HG02571 (cell line): ENCODE measurements around the gene MGARP.

ENCODE experiments used
- ATAC-seq: cut with Tn5 transposase; IDR thresholded peaks from one replicate; pipeline ENCODE4 v1.9.1; 2021; ENCODE audit warnings: mild to moderate bottlenecking, moderate library complexity; ENCODE audit not compliant: unreplicated experiment

The MGARP gene

DNA sequence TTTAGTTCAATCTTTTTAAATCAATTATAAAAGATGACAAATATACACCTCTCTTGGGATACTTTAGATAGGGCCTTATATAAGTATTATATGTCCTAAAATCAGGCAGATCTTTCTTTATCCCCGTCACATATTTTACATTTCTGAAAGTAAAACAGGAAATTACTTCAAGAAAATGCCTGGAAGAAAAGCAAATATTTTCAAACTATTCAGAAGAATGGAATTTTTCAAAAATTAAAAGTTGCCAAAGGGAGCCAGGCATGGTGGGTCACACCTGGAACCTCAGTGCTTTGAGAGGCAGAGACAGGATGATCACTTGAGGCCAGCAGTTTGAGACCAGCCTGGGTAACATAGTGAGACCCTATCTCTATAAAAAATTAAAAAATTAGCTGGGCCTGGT lies 34.4 kb downstream of the MGARP start:
- ATAC-seq = no peak

GRCh38 chr4:139243448-139244365 lies 36.3 kb downstream of the MGARP start:
- ATAC-seq = no peak

GRCh38 chr4:139242511-139243051 lies 37.4 kb downstream of the MGARP start:
- no peak for ATAC-seq

- no peak for ATAC-seq
Measured at GRCh38 chr4:139241784-139242151, 38.3 kb downstream of the MGARP start.

- ATAC-seq = no peak
Measured at GRCh38 chr4:139241086-139241783, 38.8 kb downstream of the MGARP start.

DNA sequence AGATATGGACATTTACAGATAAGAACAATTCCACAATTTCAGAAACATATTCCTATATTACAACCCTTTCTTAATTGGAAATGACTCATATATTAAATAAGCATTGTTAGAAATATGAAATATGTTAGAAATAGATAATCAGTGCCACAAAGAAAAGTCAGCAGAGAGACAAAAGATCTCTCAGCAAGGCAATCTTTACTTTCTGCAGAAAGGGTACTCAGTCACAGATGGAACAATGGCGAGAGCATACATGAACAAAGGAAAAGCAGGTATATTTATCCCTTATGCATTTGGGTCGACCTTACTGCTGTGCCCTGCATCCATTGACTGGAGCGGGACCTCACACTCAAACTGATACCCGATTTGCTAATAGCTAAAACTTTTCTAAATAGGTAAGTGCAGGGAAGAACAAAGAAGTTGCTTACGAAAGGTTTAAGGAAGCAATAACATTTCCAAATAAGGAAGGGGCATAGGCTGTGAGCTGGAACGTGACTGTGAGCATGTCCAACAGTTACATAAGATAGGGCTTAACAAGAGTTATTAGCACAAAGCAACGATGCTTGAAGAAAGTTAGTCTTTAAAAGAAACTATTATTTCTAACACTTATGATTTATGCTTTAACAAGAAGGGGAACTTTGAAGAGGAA lies 40.8 kb downstream of the MGARP start:
- no peak for ATAC-seq

DNA sequence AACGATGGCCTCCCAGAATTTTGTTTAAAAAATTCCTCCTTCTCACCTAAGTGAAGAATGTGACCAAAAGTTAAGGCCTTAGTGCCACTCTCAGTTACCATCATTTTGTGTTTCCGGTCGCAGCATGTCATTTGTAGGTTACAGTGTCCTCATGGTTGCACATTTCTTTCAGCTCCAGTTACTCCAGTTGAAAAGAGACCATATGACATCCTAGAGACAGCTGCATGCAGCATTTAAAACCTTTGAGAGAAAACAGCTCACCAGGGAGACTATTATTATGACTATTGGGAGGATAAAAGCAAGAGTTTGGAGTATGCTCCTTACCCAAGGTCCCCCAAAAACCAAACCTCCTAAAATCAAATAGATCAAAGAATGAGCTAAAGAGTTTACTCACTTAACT lies 45.8 kb downstream of the MGARP start:
- ATAC-seq = no peak

DNA sequence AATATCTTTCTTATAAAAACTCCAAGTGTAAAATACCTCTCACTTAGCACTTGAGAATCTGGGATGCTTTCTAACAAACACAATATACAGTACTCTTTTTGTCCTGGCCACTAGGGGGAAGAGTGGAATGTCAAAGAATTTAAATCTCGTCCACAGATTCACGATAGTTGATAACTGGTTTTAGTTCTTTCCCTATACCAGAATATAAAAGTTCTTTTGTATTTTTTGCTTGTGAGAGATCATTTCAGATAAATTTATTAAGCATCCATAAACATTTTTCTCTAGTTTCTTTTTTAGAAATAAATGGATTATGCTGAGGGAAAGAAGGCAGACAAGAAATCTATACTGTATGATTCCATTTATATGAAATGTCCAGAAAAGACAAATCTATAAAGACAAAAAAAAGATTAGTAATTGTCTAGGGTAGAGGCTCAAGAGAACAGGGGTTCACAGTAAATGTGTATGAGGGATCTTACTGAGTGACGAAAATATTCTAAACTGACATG lies 50.4 kb downstream of the MGARP start:
- no peak for ATAC-seq

GRCh38 chr4:139227729-139228404 lies 52.2 kb downstream of the MGARP start:
- ATAC-seq = no peak

DNA sequence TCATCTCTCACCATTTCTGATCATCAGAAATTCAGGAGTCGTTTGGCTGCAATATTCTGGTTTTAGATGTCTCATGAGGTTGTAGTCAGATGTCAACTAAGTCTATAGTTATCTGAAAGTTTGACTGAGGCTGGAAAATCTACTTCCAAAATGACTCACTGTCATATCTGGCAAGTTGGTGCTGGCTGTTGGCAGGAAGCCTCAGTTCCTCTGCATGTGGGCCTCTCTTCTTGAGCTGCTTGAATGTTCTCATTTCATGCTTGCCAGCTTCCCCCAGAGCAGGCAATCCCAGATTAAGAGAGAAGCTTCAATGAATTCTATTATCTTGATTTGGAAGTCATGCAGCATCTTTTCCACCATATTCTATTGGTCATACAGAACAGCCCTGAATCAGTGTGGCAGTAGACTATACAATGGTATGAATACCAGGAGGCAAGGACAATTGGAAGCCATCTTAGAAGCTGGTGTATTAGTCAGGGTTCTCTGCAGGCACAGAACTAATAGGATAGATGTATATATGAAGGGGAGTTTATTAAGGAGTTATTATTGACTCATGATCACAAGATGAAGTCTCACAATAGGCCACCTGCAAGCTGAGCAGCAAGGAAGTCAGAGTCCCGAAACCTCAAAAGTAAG lies 56.2 kb downstream of the MGARP start:
- ATAC-seq = no peak

DNA sequence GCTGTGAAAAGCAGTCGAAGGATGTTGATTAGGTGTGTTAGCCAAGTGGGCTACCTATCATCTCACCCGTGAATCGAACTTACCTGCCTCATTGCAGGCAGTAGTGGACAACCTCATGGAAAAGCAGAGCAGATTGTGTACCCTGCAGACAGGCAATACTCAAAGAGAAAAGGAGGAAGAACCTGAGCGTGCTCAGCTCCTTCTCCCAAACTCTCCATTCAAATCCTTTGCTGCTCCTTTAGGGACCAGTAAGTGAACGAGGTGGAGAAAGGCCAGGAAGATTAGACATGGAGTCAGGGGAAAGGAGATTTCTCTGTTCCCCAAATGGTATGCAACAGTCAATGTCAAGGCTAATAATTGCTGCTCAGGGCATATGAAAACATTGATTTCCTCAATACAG lies 57.8 kb downstream of the MGARP start:
- no peak for ATAC-seq

DNA sequence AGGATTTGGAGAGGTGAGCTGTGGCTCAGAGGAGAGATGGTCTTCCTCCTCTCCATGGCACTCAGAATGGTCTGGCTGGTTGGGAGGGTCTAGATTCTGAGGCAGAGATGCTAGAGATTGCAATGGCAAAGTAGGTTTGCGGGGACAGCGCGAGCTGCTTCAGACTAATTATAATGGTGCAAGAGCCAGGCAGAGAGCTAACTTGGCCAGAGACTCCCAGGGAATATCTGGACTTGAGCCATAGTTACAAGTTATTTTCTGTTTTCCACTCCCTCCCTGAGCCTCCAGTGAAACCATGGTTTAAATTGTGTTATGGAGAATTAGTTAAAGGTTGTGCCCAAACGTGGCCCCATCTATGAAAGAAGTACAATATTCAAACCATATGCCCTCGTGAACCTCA lies 58.3 kb downstream of the MGARP start:
- ATAC-seq = no peak

- no peak for ATAC-seq
Measured at GRCh38 chr4:139219450-139220055, 60.5 kb downstream of the MGARP start.
